ENCODE data around the gene IGFBP4. TPM values are rescaled to one million over a fixed set of nuclear protein-coding genes. Genes with fewer than 3 reads are reported as not detected.

Gene IGFBP4
- total and polyA plus RNA-seq, 12 donors = 65.1 to 301 (median 128) TPM

DNA sequence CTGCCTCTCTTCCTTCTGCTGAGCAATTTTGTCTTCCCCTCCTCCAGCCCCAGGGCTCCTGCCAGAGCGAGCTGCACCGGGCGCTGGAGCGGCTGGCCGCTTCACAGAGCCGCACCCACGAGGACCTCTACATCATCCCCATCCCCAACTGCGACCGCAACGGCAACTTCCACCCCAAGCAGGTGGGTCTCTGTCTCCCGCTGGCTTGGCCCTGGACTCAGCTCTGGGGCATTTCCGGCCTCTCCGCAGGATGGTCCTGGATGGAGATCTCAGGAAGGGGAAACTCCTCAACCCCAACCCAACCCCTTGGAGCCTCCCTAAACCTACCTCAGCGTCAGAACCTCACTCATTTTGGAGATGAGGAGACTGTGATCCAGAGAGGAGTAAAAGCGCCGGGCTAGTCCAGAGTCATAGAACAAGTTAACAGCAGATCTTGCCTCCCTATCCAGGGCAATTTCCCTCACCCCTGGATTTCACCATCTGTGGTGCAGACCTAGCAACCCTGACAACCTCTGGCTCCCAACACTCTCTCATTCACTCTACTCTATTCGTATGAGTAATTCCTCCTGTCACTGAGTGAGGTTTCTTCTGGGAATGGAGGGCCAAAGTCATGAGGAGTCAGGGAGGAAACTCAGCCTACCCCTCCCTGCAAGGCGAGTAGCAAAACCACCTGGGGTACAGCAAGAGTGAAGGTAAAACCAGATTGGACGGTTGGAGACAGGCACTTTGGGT, 10.8 kb downstream of the IGFBP4 start:
- DNase-seq (no peak), ATAC-seq (no peak)
- Histone ChIP-seq H3K9me3 (no peaks in the 10 kb centered on the region), H3K4me3 (no peak overlapping the region), H3K27me3 (no peaks in the 10 kb centered on the region), H3K27ac (peak overlapping the region in 6 of 10 donors; percentile 6 to 98 (median 68)), H3K4me1 (peaks cover 34 to 82% (median 74%) of the 10 kb centered on the region in 9 donors), H3K36me3 (peaks cover 0 to 81% (median 20%) of the 10 kb centered on the region in 9 donors)
- intact Hi-C loops (cut with DNase I) = no loop called here
- TF ChIP-seq, protein P1, sequence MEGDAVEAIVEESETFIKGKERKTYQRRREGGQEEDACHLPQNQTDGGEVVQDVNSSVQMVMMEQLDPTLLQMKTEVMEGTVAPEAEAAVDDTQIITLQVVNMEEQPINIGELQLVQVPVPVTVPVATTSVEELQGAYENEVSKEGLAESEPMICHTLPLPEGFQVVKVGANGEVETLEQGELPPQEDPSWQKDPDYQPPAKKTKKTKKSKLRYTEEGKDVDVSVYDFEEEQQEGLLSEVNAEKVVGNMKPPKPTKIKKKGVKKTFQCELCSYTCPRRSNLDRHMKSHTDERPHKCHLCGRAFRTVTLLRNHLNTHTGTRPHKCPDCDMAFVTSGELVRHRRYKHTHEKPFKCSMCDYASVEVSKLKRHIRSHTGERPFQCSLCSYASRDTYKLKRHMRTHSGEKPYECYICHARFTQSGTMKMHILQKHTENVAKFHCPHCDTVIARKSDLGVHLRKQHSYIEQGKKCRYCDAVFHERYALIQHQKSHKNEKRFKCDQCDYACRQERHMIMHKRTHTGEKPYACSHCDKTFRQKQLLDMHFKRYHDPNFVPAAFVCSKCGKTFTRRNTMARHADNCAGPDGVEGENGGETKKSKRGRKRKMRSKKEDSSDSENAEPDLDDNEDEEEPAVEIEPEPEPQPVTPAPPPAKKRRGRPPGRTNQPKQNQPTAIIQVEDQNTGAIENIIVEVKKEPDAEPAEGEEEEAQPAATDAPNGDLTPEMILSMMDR (IDR thresholded peaks at IDR 0.05) = no peak
- 83 to 90% methylated on average over 19 of the region's 19 CpGs for WGBS, 2 donors

- H3K27ac ChIP-seq = peak overlapping the region in 2 of 10 donors; percentile 11 to 25
- peaks cover 34 to 82% (median 73%) of the 10 kb centered on the region in 9 donors for H3K4me1 ChIP-seq
- peaks cover 0 to 77% (median 20%) of the 10 kb centered on the region in 9 donors for H3K36me3 ChIP-seq
Observed at GRCh38 chr17:40454613-40454995, 11.4 kb downstream of the IGFBP4 start.

DNA sequence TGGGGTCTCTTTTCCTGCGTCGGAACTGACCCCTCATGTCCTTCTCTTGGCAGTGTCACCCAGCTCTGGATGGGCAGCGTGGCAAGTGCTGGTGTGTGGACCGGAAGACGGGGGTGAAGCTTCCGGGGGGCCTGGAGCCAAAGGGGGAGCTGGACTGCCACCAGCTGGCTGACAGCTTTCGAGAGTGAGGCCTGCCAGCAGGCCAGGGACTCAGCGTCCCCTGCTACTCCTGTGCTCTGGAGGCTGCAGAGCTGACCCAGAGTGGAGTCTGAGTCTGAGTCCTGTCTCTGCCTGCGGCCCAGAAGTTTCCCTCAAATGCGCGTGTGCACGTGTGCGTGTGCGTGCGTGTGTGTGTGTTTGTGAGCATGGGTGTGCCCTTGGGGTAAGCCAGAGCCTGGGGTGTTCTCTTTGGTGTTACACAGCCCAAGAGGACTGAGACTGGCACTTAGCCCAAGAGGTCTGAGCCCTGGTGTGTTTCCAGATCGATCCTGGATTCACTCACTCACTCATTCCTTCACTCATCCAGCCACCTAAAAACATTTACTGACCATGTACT, 13.2 kb downstream of the IGFBP4 start:
- peaks cover 25 to 82% (median 58%) of the 10 kb centered on the region in 9 donors for H3K4me1 ChIP-seq
- H3K27ac ChIP-seq = peak overlapping the region in 7 of 10 donors; percentile 12 to 48 (median 32)
- no peaks in the 10 kb centered on the region for H3K9me3 ChIP-seq
- WGBS, 2 donors = 48 to 50% methylated on average over 16 of the region's 16 CpGs
- TF ChIP-seq, protein P1 (IDR thresholded peaks at IDR 0.05) = no peak
- peak in 1 of 2 donors; percentile 66 for DNase-seq
- ATAC-seq = peak in 3 of 8 donors; percentile 5 to 26 (median 20)
- intact Hi-C loops (cut with DNase I) = no loop called here
- no peaks in the 10 kb centered on the region for H3K27me3 ChIP-seq
- no peak overlapping the region for H3K4me3 ChIP-seq
- peaks cover 0 to 74% (median 20%) of the 10 kb centered on the region in 9 donors for H3K36me3 ChIP-seq

More at GRCh38 chr17:40454613-40454995, 11.4 kb downstream of the IGFBP4 start:
- ATAC-seq (no peak), DNase-seq (no peak)
- H3K4me3 ChIP-seq = no peak overlapping the region
- TF ChIP-seq, protein P1 (IDR thresholded peaks at IDR 0.05) = no peak
- no peaks in the 10 kb centered on the region for H3K27me3 ChIP-seq
- no peaks in the 10 kb centered on the region for H3K9me3 ChIP-seq
- intact Hi-C loops (cut with DNase I) = no loop called here
- 78 to 81% methylated on average over 2 of the region's 2 CpGs for WGBS, 2 donors

GRCh38 chr17:40457369-40457768, 14.1 kb downstream of the IGFBP4 start:
- intact Hi-C loops (cut with DNase I) = no loop called here
- WGBS, 2 donors = 84 to 87% methylated on average over 3 of the region's 3 CpGs
- peaks cover 0 to 66% (median 20%) of the 10 kb centered on the region in 9 donors for H3K36me3 ChIP-seq
- DNase-seq = no peak
- no peaks in the 10 kb centered on the region for H3K27me3 ChIP-seq
- peaks cover 29 to 82% (median 51%) of the 10 kb centered on the region in 9 donors for H3K4me1 ChIP-seq
- TF ChIP-seq, protein P1 (IDR thresholded peaks at IDR 0.05) = no peak
- H3K9me3 ChIP-seq = no peaks in the 10 kb centered on the region
- no peak for ATAC-seq
- H3K27ac ChIP-seq = peak overlapping the region in 6 of 10 donors; percentile 20 to 48 (median 38)
- no peak overlapping the region for H3K4me3 ChIP-seq
